Subcutaneous abdominal adipose tissue (tissue), 5 donors: Measurements from ENCODE around the gene RBM42.
"Not testable (repeated sequence)": the region's sequence is repeated elsewhere in the genome, so short reads cannot be mapped to it uniquely, and the experiment has no call there.

ENCODE experiments used
- H3K27ac ChIP-seq: one replicate; pipeline ENCODE4 v1.7.0; 2013; ENCODE audit warnings: low read depth, mild to moderate bottlenecking, inconsistent platforms, low read length, moderate library complexity
- H3K27me3 ChIP-seq, 5 donors: one replicate each; pipeline ENCODE4 v1.7.0; 2013; ENCODE audit warnings: low read length in 5 of 5, inconsistent platforms in 1 of 5; ENCODE audit not compliant: control insufficient read depth in 5 of 5, insufficient read depth in 4 of 5
- H3K36me3 ChIP-seq, 5 donors: one replicate each; pipeline ENCODE4 v1.7.0; 2013; ENCODE audit warnings: low read length in 5 of 5; ENCODE audit not compliant: control insufficient read depth in 5 of 5, insufficient read depth in 5 of 5
- H3K4me1 ChIP-seq, 5 donors: one replicate each; pipeline ENCODE4 v1.7.0; 2013; ENCODE audit warnings: low read length in 5 of 5, mild to moderate bottlenecking in 3 of 5, moderate library complexity in 1 of 5; ENCODE audit not compliant: control insufficient read depth in 5 of 5, insufficient read depth in 5 of 5
- H3K4me3 ChIP-seq, 5 donors: one replicate each; pipeline ENCODE4 v1.7.0; 2013; ENCODE audit warnings: low read length in 5 of 5, low read depth in 1 of 5
- H3K9ac ChIP-seq, 5 donors: one replicate each; pipeline ENCODE4 v1.7.0; 2013; ENCODE audit warnings: low read length in 5 of 5, mild to moderate bottlenecking in 4 of 5, moderate library complexity in 3 of 5
- H3K9me3 ChIP-seq, 5 donors: one replicate each; pipeline ENCODE4 v1.7.0; 2013; ENCODE audit warnings: low read length in 5 of 5; ENCODE audit not compliant: control insufficient read depth in 5 of 5
- donor health status: healthy.
- donor health status: healthy.
- donor health status: healthy.
- donor health status: healthy.
- donor health status: healthy.

RBM42 gene

DNA sequence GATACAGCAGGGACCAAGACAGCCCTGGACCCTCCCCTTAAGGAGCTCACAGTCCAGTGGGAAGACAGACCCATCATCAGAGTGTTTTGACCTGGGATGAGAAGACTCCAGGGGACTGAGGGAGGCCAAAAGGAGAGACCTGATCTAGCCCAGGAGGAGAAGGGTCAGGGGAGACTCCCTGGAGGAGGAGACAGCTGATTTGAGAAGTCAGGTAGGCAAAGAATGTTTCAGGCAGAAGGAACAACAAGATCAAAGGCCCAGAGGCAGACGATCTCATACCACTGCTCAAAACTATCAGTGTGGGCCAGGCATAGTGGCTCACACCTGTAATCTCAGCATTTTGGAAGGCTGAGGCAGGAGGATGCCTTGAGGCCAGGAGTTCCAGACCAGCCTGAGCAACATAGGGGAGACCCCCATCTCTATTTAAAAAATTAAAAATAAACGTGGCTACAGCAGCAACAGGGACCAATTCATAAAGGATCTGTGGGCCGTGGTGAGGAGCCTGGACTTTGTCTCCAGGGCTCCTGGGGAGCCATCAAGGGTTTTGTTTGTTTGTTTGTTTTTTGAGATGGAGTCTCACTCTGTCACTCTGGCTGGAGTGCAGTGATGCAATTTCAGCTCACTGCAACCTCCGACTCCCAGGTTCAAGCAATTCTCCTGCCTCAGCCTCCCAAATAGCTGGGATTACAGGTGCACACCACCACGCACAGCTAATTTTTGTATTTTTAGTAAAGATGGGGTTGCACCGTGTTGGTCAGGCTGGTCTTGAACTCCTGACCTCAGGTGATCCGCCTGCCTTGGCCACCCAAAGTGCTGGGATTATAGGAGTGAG lies 17.1 kb downstream of the RBM42 start:
- H3K9ac ChIP-seq: no peak overlapping the region
- H3K27me3 ChIP-seq: no peaks in the 10 kb centered on the region
- peak overlapping the region in 1 of 5 donors; percentile 67 for H3K4me3 ChIP-seq
- peaks cover 0 to 6% (median 3%) of the 10 kb centered on the region in 5 donors for H3K36me3 ChIP-seq
- no peak overlapping the region for H3K27ac ChIP-seq
- peaks cover 8 to 76% (median 49%) of the 10 kb centered on the region in 5 donors for H3K4me1 ChIP-seq
- no peaks in the 10 kb centered on the region for H3K9me3 ChIP-seq

DNA sequence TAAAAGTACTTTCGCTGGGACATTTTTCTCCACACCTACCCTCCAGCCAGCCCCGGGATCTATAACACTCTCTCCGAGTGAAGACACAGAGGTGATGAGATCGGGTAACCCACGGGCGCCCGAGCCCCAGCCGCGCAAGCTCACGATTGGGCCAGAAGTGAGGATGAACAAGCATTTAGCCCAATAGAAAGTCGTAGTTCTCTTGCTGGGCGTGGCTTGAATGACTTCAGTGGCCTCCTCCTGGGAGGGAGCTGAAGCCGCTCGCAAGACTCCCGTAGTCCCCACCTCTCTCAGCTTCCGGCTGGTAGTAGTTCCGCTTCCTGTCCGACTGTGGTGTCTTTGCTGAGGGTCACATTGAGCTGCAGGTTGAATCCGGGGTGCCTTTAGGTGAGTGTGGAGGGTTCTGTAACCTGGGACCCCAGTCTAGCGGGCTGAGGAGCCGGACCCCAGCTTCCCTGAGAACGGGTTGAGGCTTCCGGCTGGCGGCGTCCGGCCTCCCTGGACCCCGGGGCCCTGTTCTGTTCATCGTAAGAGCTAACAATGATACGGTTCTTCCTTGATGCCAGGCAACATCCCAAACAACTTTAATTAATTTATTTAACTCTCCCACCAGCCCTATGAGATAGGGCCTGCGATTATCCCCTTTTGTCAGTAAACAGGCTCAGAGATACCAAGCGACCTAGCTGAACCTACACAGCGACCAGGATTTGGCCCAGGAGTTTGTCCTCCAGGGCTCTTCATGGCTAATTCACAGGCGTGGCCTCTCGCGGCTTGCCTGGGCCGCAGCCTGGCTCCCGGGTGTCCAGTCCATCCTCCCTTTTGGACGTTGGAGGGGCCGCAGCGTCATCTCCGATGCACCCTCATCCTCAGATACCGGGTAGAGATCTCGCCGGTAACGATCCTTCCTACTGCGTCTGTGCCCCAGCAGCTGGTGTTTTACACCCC lies 19.5 kb downstream of the RBM42 start, which contains the start of gene COX6B1:
Gene COX6B1 (plus strand): TSS at position 307 of the 945 bp plus-strand sequence. CDS start 2,921 bp downstream, outside the sequence.
- Histone ChIP-seq H3K4me3 (peak within 1 kb of the TSS; percentile 64 to 96 (median 91)), H3K9me3 (no peaks in the 10 kb centered on the region), H3K27ac (peak within 1 kb of the TSS; percentile 84), H3K4me1 (peaks cover 8 to 57% (median 43%) of the 10 kb centered on the region in 5 donors), H3K9ac (peak within 1 kb of the TSS; percentile 83 to 98 (median 91)), H3K36me3 (peaks cover 0 to 19% (median 12%) of the 10 kb centered on the region in 5 donors), H3K27me3 (no peaks in the 10 kb centered on the region)

GRCh38 chr19:35650581-35650980 lies 21.7 kb downstream of the RBM42 start:
- Histone ChIP-seq H3K4me1 (peaks cover 8 to 34% (median 21%) of the 10 kb centered on the region in 5 donors), H3K36me3 (peaks cover 3 to 40% (median 29%) of the 10 kb centered on the region in 5 donors)

DNA sequence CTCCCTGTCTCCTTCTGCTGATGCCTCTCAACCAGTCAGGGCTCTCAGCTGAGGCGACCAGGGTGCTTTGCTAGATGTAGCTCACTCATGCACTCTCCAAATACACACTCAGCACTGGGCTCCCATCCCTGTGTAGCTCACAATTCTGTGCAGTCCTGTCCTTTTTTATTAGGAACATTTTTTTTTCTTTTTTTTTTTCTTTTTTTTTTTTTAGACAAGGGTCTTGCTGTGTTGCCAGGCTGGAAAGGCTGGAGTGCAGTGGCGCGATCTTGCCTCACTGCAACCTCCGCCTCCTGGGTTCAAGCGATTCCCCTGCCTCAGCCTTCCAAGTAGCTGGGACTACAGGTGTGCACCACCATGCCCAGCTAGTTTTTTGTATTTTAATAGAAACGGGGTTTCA lies 26.0 kb downstream of the RBM42 start:
- H3K9me3 ChIP-seq, H3K27ac ChIP-seq, H3K4me1 ChIP-seq, H3K27me3 ChIP-seq, H3K9ac ChIP-seq, H3K4me3 ChIP-seq: not testable (repeated sequence)
- peaks cover 6 to 76% (median 57%) of the 10 kb centered on the region in 5 donors for H3K36me3 ChIP-seq

More at GRCh38 chr19:35650581-35650980, 21.7 kb downstream of the RBM42 start:
- Histone ChIP-seq H3K9ac (no peak overlapping the region), H3K4me3 (no peak overlapping the region), H3K9me3 (no peaks in the 10 kb centered on the region), H3K27ac (no peak overlapping the region), H3K27me3 (no peaks in the 10 kb centered on the region)

DNA sequence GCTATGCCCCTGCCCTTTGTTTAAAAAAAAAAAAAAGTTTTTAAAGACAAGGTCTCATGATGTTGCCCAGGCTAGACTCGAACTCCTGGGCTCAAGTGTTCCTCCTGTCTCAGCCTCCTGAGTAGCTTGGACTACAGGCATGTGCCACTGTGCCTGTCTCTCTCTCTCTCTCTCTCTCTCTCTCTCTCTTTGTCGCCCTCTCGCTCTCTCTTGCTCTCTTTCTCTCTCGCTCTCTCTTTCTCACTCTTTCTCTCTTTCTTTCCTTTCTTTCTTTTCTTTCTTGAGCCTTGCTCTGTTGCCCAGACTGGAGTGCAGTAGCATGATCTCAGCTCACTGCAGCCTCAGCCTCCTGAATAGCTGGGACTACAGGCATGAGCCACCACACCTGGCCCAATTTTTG lies 26.8 kb downstream of the RBM42 start:
- Histone ChIP-seq H3K9me3 (no peaks in the 10 kb centered on the region), H3K4me3 (no peak overlapping the region), H3K27me3 (no peaks in the 10 kb centered on the region)

DNA sequence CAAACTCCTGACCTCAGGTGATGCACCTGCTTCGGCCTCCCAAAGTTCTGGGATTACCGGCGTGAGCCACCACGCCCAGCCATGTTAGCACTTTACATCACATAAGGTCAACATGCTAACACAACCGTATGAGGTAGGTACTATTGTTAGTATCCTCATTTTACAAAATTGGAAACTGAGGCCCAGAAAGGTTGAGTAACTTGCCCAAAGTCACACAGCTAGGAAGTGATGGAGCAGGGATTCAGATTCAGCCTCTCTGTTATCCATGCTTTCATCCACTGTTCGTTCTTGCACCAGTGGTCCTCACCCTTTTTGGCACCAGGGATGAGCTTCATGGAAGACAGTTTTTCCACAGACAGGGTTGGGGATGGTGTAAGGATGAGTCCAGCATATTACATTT lies 27.9 kb downstream of the RBM42 start:
- peaks cover 6 to 67% (median 59%) of the 10 kb centered on the region in 5 donors for H3K36me3 ChIP-seq
- H3K27ac ChIP-seq: no peak overlapping the region
- H3K4me3 ChIP-seq: no peak overlapping the region
- peaks cover 0 to 4% (median 2%) of the 10 kb centered on the region in 5 donors for H3K4me1 ChIP-seq
- H3K9me3 ChIP-seq: no peaks in the 10 kb centered on the region
- H3K27me3 ChIP-seq: no peaks in the 10 kb centered on the region
- no peak overlapping the region for H3K9ac ChIP-seq

More for the DNA sequence above, 26.8 kb downstream of the RBM42 start:
- peaks cover 0 to 3% (median 0%) of the 10 kb centered on the region in 5 donors for H3K4me1 ChIP-seq
- no peak overlapping the region for H3K9ac ChIP-seq
- H3K27ac ChIP-seq: no peak overlapping the region
- H3K36me3 ChIP-seq: peaks cover 6 to 76% (median 60%) of the 10 kb centered on the region in 5 donors

- H3K9me3 ChIP-seq: no peaks in the 10 kb centered on the region
- H3K9ac ChIP-seq: no peak overlapping the region
- peaks cover 0 to 4% (median 2%) of the 10 kb centered on the region in 5 donors for H3K4me1 ChIP-seq
- no peak overlapping the region for H3K27ac ChIP-seq
- no peaks in the 10 kb centered on the region for H3K27me3 ChIP-seq
- H3K36me3 ChIP-seq: peaks cover 6 to 63% (median 57%) of the 10 kb centered on the region in 5 donors
- H3K4me3 ChIP-seq: no peak overlapping the region
These were observed 29.3 kb downstream of the RBM42 start for GRCh38 chr19:35657904-35658700.

- no peak overlapping the region for H3K27ac ChIP-seq
- H3K27me3 ChIP-seq: no peaks in the 10 kb centered on the region
- H3K4me1 ChIP-seq: peaks cover 0 to 4% (median 2%) of the 10 kb centered on the region in 5 donors
- peaks cover 0 to 37% (median 34%) of the 10 kb centered on the region in 5 donors for H3K36me3 ChIP-seq
- no peak overlapping the region for H3K4me3 ChIP-seq
- no peaks in the 10 kb centered on the region for H3K9me3 ChIP-seq
- no peak overlapping the region for H3K9ac ChIP-seq
These were observed 33.1 kb downstream of the RBM42 start for GRCh38 chr19:35661995-35662340.

- Histone ChIP-seq H3K9me3 (no peaks in the 10 kb centered on the region), H3K4me1 (peaks cover 0 to 4% (median 2%) of the 10 kb centered on the region in 5 donors), H3K9ac (no peak overlapping the region), H3K27ac (no peak overlapping the region), H3K4me3 (no peak overlapping the region), H3K36me3 (peaks cover 0 to 19% (median 13%) of the 10 kb centered on the region in 5 donors), H3K27me3 (no peaks in the 10 kb centered on the region)
These were observed 35.1 kb downstream of the RBM42 start for GRCh38 chr19:35663981-35664380.
